GM20431 (cell line): ENCODE measurements around the gene WDR76.

Experiments
- in situ Hi-C: fragments of 300-500 bp; cut with MseI, MboI; formaldehyde crosslinking; loops from one replicate; pipeline ENCODE4 v1.15.0; 2020; ENCODE audit warnings: low sequenced_read_pairs; ENCODE audit not compliant: unreplicated experiment

Gene WDR76

GRCh38 chr15:43908516-43909050 lies 81.8 kb downstream of the WDR76 start:
- in situ Hi-C loops, result loop anchor here (10.0 to 25.0 kb wide), 2 partner anchors 156 to 304 kb away; no protein-coding TSS in a partner anchor

- in situ Hi-C loops, result loop anchor here (25.0 kb wide), 1 partner anchor 301 kb away; no protein-coding TSS in a partner anchor
Measured at GRCh38 chr15:43911235-43911781, 84.5 kb downstream of the WDR76 start.

- in situ Hi-C loops, result loop anchor here (25.0 kb wide), 1 partner anchor 300 kb away; no protein-coding TSS in a partner anchor
Measured at GRCh38 chr15:43912208-43912607, 85.4 kb downstream of the WDR76 start.

- in situ Hi-C loops, result loop anchor here (25.0 kb wide), 1 partner anchor 299 kb away; no protein-coding TSS in a partner anchor
Measured at GRCh38 chr15:43913026-43913780, 86.4 kb downstream of the WDR76 start.

GRCh38 chr15:43913941-43914340 lies 87.1 kb downstream of the WDR76 start:
- in situ Hi-C loops, result loop anchor here (25.0 kb wide), 1 partner anchor 298 kb away; no protein-coding TSS in a partner anchor

GRCh38 chr15:43915631-43916325 lies 89.0 kb downstream of the WDR76 start:
- in situ Hi-C loops, result loop anchor here (25.0 kb wide), 1 partner anchor 297 kb away; no protein-coding TSS in a partner anchor

- in situ Hi-C loops, result loop anchor here (25.0 kb wide), 1 partner anchor 296 kb away; no protein-coding TSS in a partner anchor
Measured at GRCh38 chr15:43916326-43916660, 89.5 kb downstream of the WDR76 start.
